Bronchial epithelial cell (primary cell): ENCODE results near the gene SLITRK2. TPM values are rescaled to one million over a fixed set of nuclear protein-coding genes. Genes with fewer than 3 reads are reported as not detected.

Experiments used
- DNase-seq: peaks from one replicate; pipeline ENCODE4 v3.0.0-alpha.2; 2010; ENCODE audit warnings: low read depth
- FAIRE-seq: peaks from 2 replicates; lab custom pipeline; 2011; peaks lifted over from hg19 to GRCh38; lab: Jason Lieb, UNC
- H3K27me3 ChIP-seq: 2 replicates; pipeline ENCODE4 v1.5.1; 2011; ENCODE audit warnings: low read length; ENCODE audit not compliant: control insufficient read depth, insufficient read depth
- H3K36me3 ChIP-seq: 2 replicates; pipeline ENCODE4 v1.5.1; 2011; ENCODE audit warnings: low read length; ENCODE audit not compliant: control insufficient read depth, insufficient read depth
- H3K4me3 ChIP-seq: 2 replicates; pipeline ENCODE4 v1.5.1; 2011; ENCODE audit warnings: mild to moderate bottlenecking, low read depth, low read length, control low read depth
- total RNA-seq: library from RNA; depleted of rRNA; stranded (reverse); fragments of >200 nt; gene quantifications from 2 replicates; pipeline ENCODE4 v1.2.1, GENCODE V29; 2014
- TF ChIP-seq, protein P1 (sequence below): IDR thresholded peaks from 2 replicates; pipeline ENCODE4 v1.5.1; 2011; ENCODE audit warnings: mild to moderate bottlenecking, moderate library complexity, low read length, control low read depth, inconsistent platforms; ENCODE audit not compliant: insufficient read depth, severe bottlenecking

The SLITRK2 gene
- total RNA-seq, 1 donor from 2014 or later: not detected

- Histone ChIP-seq H3K4me3 (no peak overlapping the region), H3K36me3 (no peaks in the 10 kb centered on the region), H3K27me3 (no peaks in the 10 kb centered on the region)
- no peak for DNase-seq
- no peak for FAIRE-seq
- TF ChIP-seq, protein P1, sequence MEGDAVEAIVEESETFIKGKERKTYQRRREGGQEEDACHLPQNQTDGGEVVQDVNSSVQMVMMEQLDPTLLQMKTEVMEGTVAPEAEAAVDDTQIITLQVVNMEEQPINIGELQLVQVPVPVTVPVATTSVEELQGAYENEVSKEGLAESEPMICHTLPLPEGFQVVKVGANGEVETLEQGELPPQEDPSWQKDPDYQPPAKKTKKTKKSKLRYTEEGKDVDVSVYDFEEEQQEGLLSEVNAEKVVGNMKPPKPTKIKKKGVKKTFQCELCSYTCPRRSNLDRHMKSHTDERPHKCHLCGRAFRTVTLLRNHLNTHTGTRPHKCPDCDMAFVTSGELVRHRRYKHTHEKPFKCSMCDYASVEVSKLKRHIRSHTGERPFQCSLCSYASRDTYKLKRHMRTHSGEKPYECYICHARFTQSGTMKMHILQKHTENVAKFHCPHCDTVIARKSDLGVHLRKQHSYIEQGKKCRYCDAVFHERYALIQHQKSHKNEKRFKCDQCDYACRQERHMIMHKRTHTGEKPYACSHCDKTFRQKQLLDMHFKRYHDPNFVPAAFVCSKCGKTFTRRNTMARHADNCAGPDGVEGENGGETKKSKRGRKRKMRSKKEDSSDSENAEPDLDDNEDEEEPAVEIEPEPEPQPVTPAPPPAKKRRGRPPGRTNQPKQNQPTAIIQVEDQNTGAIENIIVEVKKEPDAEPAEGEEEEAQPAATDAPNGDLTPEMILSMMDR: no peak
Measured at GRCh38 chrX:145844886-145845285, 27.3 kb downstream of the SLITRK2 start.

- Histone ChIP-seq H3K27me3 (no peaks in the 10 kb centered on the region), H3K36me3 (no peaks in the 10 kb centered on the region), H3K4me3 (no peak overlapping the region)
- FAIRE-seq (no peak), DNase-seq (no peak)
- TF ChIP-seq, protein P1: no peak
Measured at GRCh38 chrX:145848448-145848847, 30.8 kb downstream of the SLITRK2 start.

GRCh38 chrX:145848857-145849256, 31.2 kb downstream of the SLITRK2 start:
- Histone ChIP-seq H3K4me3 (no peak overlapping the region), H3K27me3 (no peaks in the 10 kb centered on the region), H3K36me3 (no peaks in the 10 kb centered on the region)
- no peak for FAIRE-seq
- no peak for DNase-seq
- TF ChIP-seq, protein P1: no peak

DNA sequence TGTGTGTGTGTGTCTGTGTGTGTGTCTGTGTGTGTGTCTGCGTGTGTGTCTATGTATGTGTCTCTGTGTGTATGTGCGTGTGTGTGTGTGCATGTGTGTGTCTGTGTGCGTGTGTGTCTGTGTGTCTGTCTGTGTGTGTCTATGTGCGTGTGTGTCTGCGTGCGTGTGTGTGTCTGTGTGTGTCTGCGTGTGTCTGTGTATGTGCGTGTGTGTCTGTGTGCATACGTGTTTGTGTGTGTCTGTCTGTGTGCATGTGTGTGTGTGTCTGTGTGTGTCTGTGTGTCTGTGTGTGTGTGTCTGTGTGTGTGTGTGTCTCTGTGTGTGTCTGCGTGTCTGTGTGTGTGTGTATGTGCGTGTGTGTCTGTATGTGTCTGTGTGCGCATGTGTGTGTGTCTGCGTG, 35.6 kb downstream of the SLITRK2 start:
- DNase-seq: no peak
- H3K27me3 ChIP-seq: no peaks in the 10 kb centered on the region
- H3K4me3 ChIP-seq: no peak overlapping the region
- peak; percentile 94 for FAIRE-seq
- TF ChIP-seq, protein P1: no peak
- H3K36me3 ChIP-seq: no peaks in the 10 kb centered on the region

- TF ChIP-seq, protein P1: no peak
- FAIRE-seq (no peak), DNase-seq (no peak)
Measured at GRCh38 chrX:145856181-145856580, 38.6 kb downstream of the SLITRK2 start.

DNA sequence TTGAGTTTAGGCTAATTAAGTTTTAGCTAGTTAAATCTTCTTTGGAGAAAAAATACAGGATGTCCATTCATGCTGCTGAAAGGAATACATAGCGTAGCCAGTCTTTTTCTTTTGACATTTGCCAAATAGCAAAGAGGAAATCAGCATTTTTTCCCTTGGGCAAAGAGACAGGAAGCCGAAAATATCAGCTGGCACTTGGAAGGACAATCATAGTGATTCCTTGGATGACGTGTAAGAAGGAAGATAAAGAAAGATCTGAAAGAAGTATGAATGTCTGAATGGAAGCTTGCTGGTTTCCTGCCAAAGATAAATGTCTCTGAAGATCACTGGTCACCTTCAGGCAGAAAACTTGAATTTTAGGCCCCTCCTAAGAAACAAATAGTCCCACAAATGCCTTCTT, 44.2 kb downstream of the SLITRK2 start:
- TF ChIP-seq, protein P1: no peak
- no peak for FAIRE-seq
- H3K4me3 ChIP-seq: no peak overlapping the region
- DNase-seq: no peak
- no peaks in the 10 kb centered on the region for H3K36me3 ChIP-seq
- H3K27me3 ChIP-seq: no peaks in the 10 kb centered on the region

More at GRCh38 chrX:145856181-145856580, 38.6 kb downstream of the SLITRK2 start:
- H3K36me3 ChIP-seq: no peaks in the 10 kb centered on the region
- H3K27me3 ChIP-seq: no peaks in the 10 kb centered on the region
- no peak overlapping the region for H3K4me3 ChIP-seq
